Measurements from ENCODE around the gene SEC61A1.

The SEC61A1 gene

GRCh38 chr3:128103136-128103676 lies 51.0 kb downstream of the SEC61A1 start:
- Mint-ChIP-seq H3K36me3 (peaks cover 7% of the 10 kb centered on the region), H3K4me1 (ENCODE audit: low read depth) (peaks cover 4% of the 10 kb centered on the region), H3K27ac (no peak overlapping the region), H3K9me3 (ENCODE audit: low read depth) (no peaks in the 10 kb centered on the region), H3K27me3 (no peaks in the 10 kb centered on the region), H3K4me3 (no peak overlapping the region)

GRCh38 chr3:128107834-128108233 lies 55.6 kb downstream of the SEC61A1 start:
- peaks cover 21% of the 10 kb centered on the region for H3K4me1 Mint-ChIP-seq (ENCODE audit: low read depth)
- H3K36me3 Mint-ChIP-seq = peaks cover 22% of the 10 kb centered on the region
- H3K4me3 Mint-ChIP-seq = no peak overlapping the region
- no peaks in the 10 kb centered on the region for H3K27me3 Mint-ChIP-seq
- H3K27ac Mint-ChIP-seq = no peak overlapping the region
- no peaks in the 10 kb centered on the region for H3K9me3 Mint-ChIP-seq (ENCODE audit: low read depth)

GRCh38 chr3:128111147-128111546 lies 58.9 kb downstream of the SEC61A1 start:
- Mint-ChIP-seq H3K4me1 (ENCODE audit: low read depth) (peaks cover 47% of the 10 kb centered on the region), H3K9me3 (ENCODE audit: low read depth) (peaks cover 3% of the 10 kb centered on the region), H3K36me3 (peaks cover 37% of the 10 kb centered on the region), H3K27me3 (no peaks in the 10 kb centered on the region), H3K27ac (peak overlapping the region; percentile 88), H3K4me3 (peak overlapping the region; percentile 25)

DNA sequence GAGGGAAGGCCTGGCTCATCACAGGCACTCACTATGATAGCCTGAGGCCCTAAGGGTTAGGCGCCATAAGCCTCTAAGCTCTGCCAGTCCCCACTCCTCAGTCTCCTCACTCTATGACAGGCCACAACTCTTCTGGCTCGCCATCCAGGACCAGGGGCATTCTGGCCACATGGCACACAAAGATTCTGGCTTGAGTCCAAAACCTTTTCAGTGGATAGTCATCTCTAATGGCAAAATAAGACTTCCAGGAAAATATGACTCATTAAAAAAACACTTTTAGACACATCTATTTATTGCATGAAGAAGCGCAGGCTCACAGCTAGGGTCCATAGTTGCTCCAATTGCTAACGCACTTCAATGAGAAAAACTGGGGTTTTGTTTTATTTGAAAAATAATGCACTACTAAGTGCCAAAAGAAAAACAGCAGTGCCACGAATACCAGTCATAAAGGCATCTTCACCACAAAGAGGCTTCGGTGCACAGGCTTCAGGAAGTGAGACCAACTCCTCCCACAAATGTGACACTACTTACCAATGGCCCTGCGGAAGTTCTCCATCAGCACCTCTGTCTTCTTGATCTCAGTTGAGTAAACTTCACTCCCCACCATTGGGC lies 60.2 kb downstream of the SEC61A1 start:
- H3K9me3 Mint-ChIP-seq (ENCODE audit: low read depth) = peaks cover 3% of the 10 kb centered on the region
- peak overlapping the region; percentile 88 for H3K27ac Mint-ChIP-seq
- no peaks in the 10 kb centered on the region for H3K27me3 Mint-ChIP-seq
- peaks cover 43% of the 10 kb centered on the region for H3K4me1 Mint-ChIP-seq (ENCODE audit: low read depth)
- peaks cover 33% of the 10 kb centered on the region for H3K36me3 Mint-ChIP-seq
- H3K4me3 Mint-ChIP-seq = peak overlapping the region; percentile 65

- Mint-ChIP-seq H3K9me3 (ENCODE audit: low read depth) (peaks cover 3% of the 10 kb centered on the region), H3K4me3 (peak overlapping the region; percentile 38), H3K27me3 (no peaks in the 10 kb centered on the region), H3K36me3 (peaks cover 32% of the 10 kb centered on the region), H3K27ac (peak overlapping the region; percentile 50), H3K4me1 (ENCODE audit: low read depth) (peaks cover 51% of the 10 kb centered on the region)
Observed at GRCh38 chr3:128113817-128114794, 61.9 kb downstream of the SEC61A1 start.

Data from activated naive CD8-positive, alpha-beta T cell (primary cell).